Neural progenitor cell (in vitro differentiated cells): Measurements from ENCODE around the gene KIAA0753.

Experiments
- EZH2 ChIP-seq: fragments of 200-600 bp; sonication (generic); IDR thresholded peaks from 2 replicates; pipeline ENCODE4 v1.6.1; 2017; ENCODE audit warnings: antibody characterized with exemption, mild to moderate bottlenecking, moderate library complexity
- TF ChIP-seq, protein P1 (sequence below): fragments of 200-600 bp; sonication (generic); IDR thresholded peaks from 2 replicates; pipeline ENCODE4 v1.5.1; 2017; ENCODE audit warnings: antibody characterized with exemption, mild to moderate bottlenecking

DNA sequence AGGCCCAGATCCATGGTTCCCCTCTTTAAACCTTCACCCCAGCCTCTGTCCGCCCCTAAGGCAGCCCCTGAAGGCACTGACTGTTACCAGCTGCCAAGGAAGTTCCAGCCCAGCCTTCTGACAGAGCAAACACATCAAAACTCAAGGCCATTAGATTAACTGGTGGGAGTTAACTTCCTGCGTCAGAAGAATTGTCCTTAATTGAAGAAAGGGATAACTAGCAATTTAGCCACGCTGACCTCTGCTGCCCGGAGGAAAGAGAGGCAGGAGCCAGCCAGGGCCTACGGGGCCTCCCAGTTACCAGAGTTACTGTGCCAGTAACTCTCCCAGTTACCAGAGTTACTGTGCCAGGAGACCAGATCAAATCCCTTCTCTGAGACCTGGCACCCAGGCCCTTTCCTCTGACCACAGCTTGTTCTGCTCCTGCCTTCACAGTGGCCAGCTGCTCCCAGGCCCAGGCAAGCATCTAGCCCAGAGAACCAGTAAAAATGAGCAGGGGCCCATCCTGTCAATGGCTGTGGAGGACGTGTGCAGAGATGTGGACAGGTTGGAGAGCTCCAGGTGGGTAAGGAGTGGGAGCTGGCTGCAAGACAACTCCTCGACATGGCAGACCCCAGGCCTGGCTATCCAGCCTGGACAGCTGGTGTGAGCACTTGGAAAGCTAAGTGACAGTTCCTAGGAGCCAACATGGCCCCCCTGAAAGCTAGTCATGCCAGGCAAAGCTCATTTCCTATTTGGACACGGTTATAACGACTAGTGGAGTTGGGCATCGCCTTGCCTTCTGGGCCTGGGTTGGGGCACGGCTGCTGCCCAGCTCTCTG lies 81.4 kb downstream of the KIAA0753 start:
- no peak for TF ChIP-seq EZH2
- TF ChIP-seq, protein P1, sequence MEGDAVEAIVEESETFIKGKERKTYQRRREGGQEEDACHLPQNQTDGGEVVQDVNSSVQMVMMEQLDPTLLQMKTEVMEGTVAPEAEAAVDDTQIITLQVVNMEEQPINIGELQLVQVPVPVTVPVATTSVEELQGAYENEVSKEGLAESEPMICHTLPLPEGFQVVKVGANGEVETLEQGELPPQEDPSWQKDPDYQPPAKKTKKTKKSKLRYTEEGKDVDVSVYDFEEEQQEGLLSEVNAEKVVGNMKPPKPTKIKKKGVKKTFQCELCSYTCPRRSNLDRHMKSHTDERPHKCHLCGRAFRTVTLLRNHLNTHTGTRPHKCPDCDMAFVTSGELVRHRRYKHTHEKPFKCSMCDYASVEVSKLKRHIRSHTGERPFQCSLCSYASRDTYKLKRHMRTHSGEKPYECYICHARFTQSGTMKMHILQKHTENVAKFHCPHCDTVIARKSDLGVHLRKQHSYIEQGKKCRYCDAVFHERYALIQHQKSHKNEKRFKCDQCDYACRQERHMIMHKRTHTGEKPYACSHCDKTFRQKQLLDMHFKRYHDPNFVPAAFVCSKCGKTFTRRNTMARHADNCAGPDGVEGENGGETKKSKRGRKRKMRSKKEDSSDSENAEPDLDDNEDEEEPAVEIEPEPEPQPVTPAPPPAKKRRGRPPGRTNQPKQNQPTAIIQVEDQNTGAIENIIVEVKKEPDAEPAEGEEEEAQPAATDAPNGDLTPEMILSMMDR: no peak
